ENCODE results near the gene SERTM2.
"Not testable (repeated sequence)": the region's sequence is repeated elsewhere in the genome, so short reads cannot be mapped to it uniquely, and the experiment has no call there.

- not testable (repeated sequence) for TF ChIP-seq CTCF (IDR thresholded peaks at IDR 0.05; ENCODE audit: poor library complexity); EZH2 (IDR thresholded peaks at IDR 0.05; ENCODE audit: borderline replicate concordance)
Measured at GRCh38 chrX:111549235-111549634, 37.8 kb downstream of the SERTM2 start.

All from hepatocyte (in vitro differentiated cells).